Measurements from ENCODE around the gene COL6A5. TPM values are rescaled to one million over a fixed set of nuclear protein-coding genes. Genes with fewer than 3 reads are reported as not detected.

Gene COL6A5
- total RNA-seq, 1 donor from 2014 or later, result not detected

- Mint-ChIP-seq H3K27ac (no peak overlapping the region), H3K27me3 (peaks cover 33% of the 10 kb centered on the region)
- TF ChIP-seq CTCF (IDR thresholded peaks at IDR 0.05), result no peak
These were observed 174.3 kb downstream of the COL6A5 start for GRCh38 chr3:130519754-130520153.

DNA sequence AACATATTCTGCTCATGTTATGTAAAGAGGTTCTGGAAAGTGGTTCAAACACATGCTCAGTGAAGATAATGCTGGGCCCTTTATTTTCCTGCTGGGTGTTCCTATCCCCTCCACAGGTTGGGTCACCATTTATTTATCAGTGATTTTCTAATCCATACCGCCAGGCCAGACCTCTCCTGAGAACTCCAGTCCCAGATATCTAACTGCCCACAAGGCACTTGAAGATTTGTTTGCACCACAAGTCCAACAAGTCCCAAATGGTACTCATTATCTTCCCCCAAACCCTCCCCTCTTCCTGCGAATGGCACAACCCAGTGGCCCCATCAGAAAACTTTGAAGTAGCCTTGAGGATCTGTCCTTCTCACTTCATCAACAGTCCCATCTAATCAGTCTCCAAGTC, 176.9 kb downstream of the COL6A5 start:
- Mint-ChIP-seq H3K36me3 (ENCODE audit: low read depth) (no peaks in the 10 kb centered on the region), H3K9me3 (no peaks in the 10 kb centered on the region), H3K4me3 (no peak overlapping the region), H3K4me1 (no peaks in the 10 kb centered on the region), H3K27me3 (peaks cover 15% of the 10 kb centered on the region), H3K27ac (no peak overlapping the region)
- ATAC-seq (ENCODE audit: low read depth) (no peak), DNase-seq (no peak)
- intact Hi-C loops (cut with micrococcal nuclease), result no loop called here
- POLR2A ChIA-PET, result no interaction called here
- CTCF ChIA-PET, result interaction anchor here (1.2 kb wide), 1 partner anchor 16 kb away, joined by 3 read pairs; no protein-coding TSS in a partner anchor
- no peak for TF ChIP-seq CTCF (IDR thresholded peaks at IDR 0.05)

More at GRCh38 chr3:130519754-130520153, 174.3 kb downstream of the COL6A5 start:
- H3K9me3 Mint-ChIP-seq, result no peaks in the 10 kb centered on the region
- DNase-seq (no peak), ATAC-seq (ENCODE audit: low read depth) (no peak)
- no peak overlapping the region for H3K4me3 Mint-ChIP-seq
- ChIA-PET CTCF (no interaction called here), POLR2A (no interaction called here)
- H3K4me1 Mint-ChIP-seq, result no peaks in the 10 kb centered on the region
- H3K36me3 Mint-ChIP-seq (ENCODE audit: low read depth), result no peaks in the 10 kb centered on the region
- intact Hi-C loops (cut with micrococcal nuclease), result no loop called here

- Mint-ChIP-seq H3K4me1 (peaks cover 4% of the 10 kb centered on the region), H3K4me3 (no peak overlapping the region), H3K9me3 (no peaks in the 10 kb centered on the region), H3K27me3 (peaks cover 7% of the 10 kb centered on the region), H3K36me3 (ENCODE audit: low read depth) (no peaks in the 10 kb centered on the region), H3K27ac (no peak overlapping the region)
- CTCF ChIA-PET, result no interaction called here
- intact Hi-C loops (cut with micrococcal nuclease), result no loop called here
- POLR2A ChIA-PET, result no interaction called here
- no peak for ATAC-seq (ENCODE audit: low read depth)
- DNase-seq, result no peak
- TF ChIP-seq CTCF (IDR thresholded peaks at IDR 0.05), result no peak
These were observed 182.0 kb downstream of the COL6A5 start for GRCh38 chr3:130527426-130527825.

DNA sequence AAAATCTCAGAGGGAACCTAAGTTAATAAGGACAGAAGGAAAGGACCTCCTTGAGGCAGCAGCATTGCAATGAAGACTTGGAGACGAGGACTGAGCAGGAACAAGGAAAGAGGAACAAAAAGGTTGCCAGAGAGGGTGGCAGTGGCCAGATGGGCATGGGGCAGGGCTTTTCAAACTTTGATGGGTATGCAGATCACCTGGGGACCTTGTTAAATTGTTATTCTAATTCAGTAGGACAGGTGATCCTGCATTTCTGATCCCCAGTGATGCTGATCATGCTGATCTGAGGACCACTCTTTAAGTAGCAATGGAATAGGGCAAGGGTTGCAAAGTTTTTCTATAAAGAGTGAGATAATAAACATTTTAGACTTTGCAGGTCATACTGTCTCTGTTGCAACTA, 182.6 kb downstream of the COL6A5 start:
- CTCF ChIA-PET, result no interaction called here
- intact Hi-C loops (cut with micrococcal nuclease), result no loop called here
- H3K27ac Mint-ChIP-seq, result no peak overlapping the region

DNA sequence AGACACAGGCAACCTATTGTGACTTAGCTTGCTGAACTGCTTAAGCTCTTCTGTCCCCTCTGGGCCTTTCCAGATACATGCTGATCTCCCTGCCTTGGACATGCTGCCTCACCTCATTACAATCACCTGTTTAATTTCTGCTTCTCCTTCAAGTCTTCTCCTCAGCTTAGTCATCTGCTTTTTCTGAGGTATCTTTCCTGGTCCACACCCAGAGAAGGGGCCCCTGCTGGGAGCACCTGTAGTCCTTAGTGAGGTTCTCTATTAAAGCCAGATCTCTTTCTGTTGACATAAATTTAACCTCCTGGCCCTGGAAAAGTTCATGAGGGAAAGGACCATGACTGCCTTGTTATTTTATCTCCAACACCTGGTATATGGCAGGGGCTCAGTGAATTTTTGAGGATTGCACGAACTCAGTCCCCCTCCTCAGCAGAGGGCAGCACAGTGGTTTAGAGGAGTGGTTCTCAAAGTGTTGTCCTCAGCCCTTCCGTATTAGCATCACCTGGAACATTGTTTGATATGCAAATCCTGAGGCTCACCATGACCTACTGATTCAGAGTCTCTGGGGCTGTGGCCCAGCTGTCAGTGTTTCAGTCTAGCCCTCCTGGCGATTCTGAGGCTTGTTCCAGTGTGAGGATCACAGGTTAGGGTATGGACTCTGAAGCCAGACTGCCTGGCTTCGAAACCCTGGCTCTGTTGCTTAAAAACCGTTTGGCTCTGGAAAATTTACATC, 184.2 kb downstream of the COL6A5 start:
- Mint-ChIP-seq H3K27me3 (no peaks in the 10 kb centered on the region), H3K36me3 (ENCODE audit: low read depth) (no peaks in the 10 kb centered on the region), H3K4me3 (no peak overlapping the region), H3K4me1 (peaks cover 4% of the 10 kb centered on the region), H3K27ac (no peak overlapping the region), H3K9me3 (peaks cover 4% of the 10 kb centered on the region)
- ATAC-seq (ENCODE audit: low read depth) (no peak), DNase-seq (no peak)
- POLR2A ChIA-PET, result no interaction called here
- TF ChIP-seq CTCF (IDR thresholded peaks at IDR 0.05), result no peak
- intact Hi-C loops (cut with micrococcal nuclease), result no loop called here
- CTCF ChIA-PET, result no interaction called here

More for the DNA sequence above, 182.6 kb downstream of the COL6A5 start:
- TF ChIP-seq CTCF (IDR thresholded peaks at IDR 0.05), result no peak
- no peak overlapping the region for H3K4me3 Mint-ChIP-seq
- no peaks in the 10 kb centered on the region for H3K36me3 Mint-ChIP-seq (ENCODE audit: low read depth)
- peaks cover 4% of the 10 kb centered on the region for H3K4me1 Mint-ChIP-seq
- DNase-seq (no peak), ATAC-seq (ENCODE audit: low read depth) (no peak)
- POLR2A ChIA-PET, result no interaction called here
- peaks cover 1% of the 10 kb centered on the region for H3K27me3 Mint-ChIP-seq
- no peaks in the 10 kb centered on the region for H3K9me3 Mint-ChIP-seq
